HUDEP-2 (cell line): ENCODE measurements around the gene ZNF436.
"Not testable (repeated sequence)": the region's sequence is repeated elsewhere in the genome, so short reads cannot be mapped to it uniquely, and the experiment has no call there.

ENCODE experiments used
- DNase-seq, 76 experiments: peaks; one replicate each; lab custom pipeline; 2025; ENCODE audit not compliant: unreplicated experiment in 76 of 76; lab: John Stamatoyannopoulos, UW

Gene ZNF436

DNA sequence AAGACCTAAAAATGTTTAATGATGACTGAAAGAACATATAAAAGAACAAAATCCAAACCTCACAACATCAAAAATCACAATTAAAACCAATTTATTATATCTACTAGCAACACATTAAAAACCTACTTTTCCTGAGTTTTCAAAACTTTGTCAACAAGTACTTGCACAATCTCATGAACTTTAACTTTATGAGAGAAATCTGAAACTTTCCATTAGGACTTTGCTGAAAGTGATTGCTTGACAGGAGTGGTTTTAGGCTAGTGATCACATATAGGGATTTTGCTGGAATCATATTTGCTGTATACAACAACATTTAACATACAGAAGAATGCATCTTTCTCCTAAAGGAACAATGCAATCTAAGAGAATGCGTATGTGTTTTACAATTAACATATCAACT is 38.8 kb downstream of the ZNF436 start:
- DNase-seq: no peak

DNA sequence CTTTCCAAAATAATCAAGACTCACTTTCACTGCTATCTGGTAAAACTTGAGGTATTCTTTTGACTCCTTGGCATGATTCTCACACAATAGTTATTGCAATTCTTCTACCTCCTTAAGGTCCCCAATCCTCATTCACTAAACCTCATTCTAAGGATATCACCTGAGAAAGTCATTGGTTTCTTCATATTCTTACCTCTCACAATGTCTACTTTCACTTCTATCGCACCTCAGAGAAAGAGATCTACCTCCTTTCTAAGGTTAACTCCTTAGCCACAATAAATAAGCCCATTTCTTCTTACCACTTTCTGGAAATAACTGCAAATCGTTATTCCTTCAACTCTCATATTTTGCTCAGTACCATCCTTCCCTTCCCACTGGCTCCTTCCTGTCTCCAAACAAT is 44.2 kb downstream of the ZNF436 start:
- DNase-seq: no peak

DNA sequence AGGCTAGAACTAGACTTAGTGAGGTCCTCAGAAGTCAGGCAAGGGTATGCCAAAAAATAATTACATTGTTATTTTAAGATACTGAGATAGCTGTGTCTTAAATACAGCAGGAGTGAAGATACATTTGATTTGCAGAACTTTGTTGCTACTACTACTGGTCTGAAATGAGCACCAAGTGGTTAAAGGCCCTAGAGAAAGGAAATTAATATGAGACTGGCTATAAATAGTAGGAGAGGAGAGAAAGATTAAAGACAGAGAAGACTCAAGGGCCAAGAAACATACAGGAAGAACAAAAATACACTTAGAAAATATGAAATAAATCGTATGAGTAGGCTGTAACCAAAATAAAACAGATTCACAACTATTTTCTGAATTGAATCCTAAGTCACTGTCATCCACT is 46.9 kb downstream of the ZNF436 start:
- no peak for DNase-seq

DNA sequence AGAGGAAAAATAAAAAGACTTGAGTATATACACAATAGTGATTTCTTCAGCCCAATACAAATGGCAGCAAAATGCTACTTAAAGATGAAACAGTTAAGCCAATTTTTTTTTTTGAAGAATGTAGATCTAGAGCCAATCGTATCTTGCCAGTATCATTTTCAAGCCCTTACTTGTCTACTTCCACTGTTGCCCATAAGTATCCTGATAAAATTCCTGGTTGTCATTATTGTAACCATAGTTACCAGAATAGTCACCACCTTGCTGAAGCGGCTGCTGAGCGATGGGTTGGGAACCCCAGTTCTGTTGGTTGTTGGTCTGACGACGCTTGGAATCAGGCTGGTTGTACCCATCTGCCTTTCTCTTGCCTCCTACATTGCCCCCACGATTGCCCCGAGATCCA is 59.4 kb downstream of the ZNF436 start:
- not testable (repeated sequence) for DNase-seq
